ENCODE results near the gene AGAP1.

The AGAP1 gene

GRCh38 chr2:235728800-235729556, 235.1 kb downstream of the AGAP1 start:
- H3K4me3 ChIP-seq (ENCODE audit: low read length in 2 of 2), result no peak overlapping the region
- no peaks in the 10 kb centered on the region for H3K9me3 ChIP-seq (ENCODE audit: control insufficient read depth in 2 of 2, low read length in 2 of 2)
- H3K4me1 ChIP-seq (ENCODE audit: control insufficient read depth in 2 of 2, insufficient read depth in 2 of 2, low read length in 2 of 2), result peaks cover 0 to 3% of the 10 kb centered on the region in 2 donors
- peaks cover 0 to 4% of the 10 kb centered on the region in 2 donors for H3K36me3 ChIP-seq (ENCODE audit: control insufficient read depth in 2 of 2, insufficient read depth in 2 of 2, low read length in 2 of 2)
- H3K27ac ChIP-seq (ENCODE audit: low read depth in 2 of 2, low read length in 2 of 2), result no peak overlapping the region
- H3K27me3 ChIP-seq (ENCODE audit: control insufficient read depth in 2 of 2, insufficient read depth in 2 of 2, low read length in 2 of 2), result no peaks in the 10 kb centered on the region
- no peak overlapping the region for H3K9ac ChIP-seq (ENCODE audit: low read depth in 1 of 2, low read length in 2 of 2)

- no peaks in the 10 kb centered on the region for H3K9me3 ChIP-seq (ENCODE audit: control insufficient read depth in 2 of 2, low read length in 2 of 2)
- no peak overlapping the region for H3K9ac ChIP-seq (ENCODE audit: low read depth in 1 of 2, low read length in 2 of 2)
- H3K4me3 ChIP-seq (ENCODE audit: low read length in 2 of 2), result no peak overlapping the region
- peaks cover 0 to 4% of the 10 kb centered on the region in 2 donors for H3K36me3 ChIP-seq (ENCODE audit: control insufficient read depth in 2 of 2, insufficient read depth in 2 of 2, low read length in 2 of 2)
- no peaks in the 10 kb centered on the region for H3K27me3 ChIP-seq (ENCODE audit: control insufficient read depth in 2 of 2, insufficient read depth in 2 of 2, low read length in 2 of 2)
- no peak overlapping the region for H3K27ac ChIP-seq (ENCODE audit: low read depth in 2 of 2, low read length in 2 of 2)
- H3K4me1 ChIP-seq (ENCODE audit: control insufficient read depth in 2 of 2, insufficient read depth in 2 of 2, low read length in 2 of 2), result peaks cover 0 to 3% of the 10 kb centered on the region in 2 donors
These were observed 235.7 kb downstream of the AGAP1 start for GRCh38 chr2:235729557-235729947.

- H3K9me3 ChIP-seq (ENCODE audit: control insufficient read depth in 2 of 2, low read length in 2 of 2), result no peaks in the 10 kb centered on the region
- H3K27ac ChIP-seq (ENCODE audit: low read depth in 2 of 2, low read length in 2 of 2), result no peak overlapping the region
- H3K9ac ChIP-seq (ENCODE audit: low read depth in 1 of 2, low read length in 2 of 2), result no peak overlapping the region
- peaks cover 0 to under 1% of the 10 kb centered on the region in 2 donors for H3K4me1 ChIP-seq (ENCODE audit: control insufficient read depth in 2 of 2, insufficient read depth in 2 of 2, low read length in 2 of 2)
- H3K4me3 ChIP-seq (ENCODE audit: low read length in 2 of 2), result no peak overlapping the region
- H3K27me3 ChIP-seq (ENCODE audit: control insufficient read depth in 2 of 2, insufficient read depth in 2 of 2, low read length in 2 of 2), result no peaks in the 10 kb centered on the region
- peaks cover 3 to 4% of the 10 kb centered on the region in 2 donors for H3K36me3 ChIP-seq (ENCODE audit: control insufficient read depth in 2 of 2, insufficient read depth in 2 of 2, low read length in 2 of 2)
These were observed 236.3 kb downstream of the AGAP1 start for GRCh38 chr2:235730115-235730514.

- Histone ChIP-seq H3K36me3 (ENCODE audit: control insufficient read depth in 2 of 2, insufficient read depth in 2 of 2, low read length in 2 of 2) (peaks cover 2 to 10% of the 10 kb centered on the region in 2 donors), H3K27ac (ENCODE audit: low read depth in 2 of 2, low read length in 2 of 2) (no peak overlapping the region), H3K9me3 (ENCODE audit: control insufficient read depth in 2 of 2, low read length in 2 of 2) (no peaks in the 10 kb centered on the region), H3K27me3 (ENCODE audit: control insufficient read depth in 2 of 2, insufficient read depth in 2 of 2, low read length in 2 of 2) (no peaks in the 10 kb centered on the region), H3K4me1 (ENCODE audit: control insufficient read depth in 2 of 2, insufficient read depth in 2 of 2, low read length in 2 of 2) (no peaks in the 10 kb centered on the region), H3K4me3 (ENCODE audit: low read length in 2 of 2) (no peak overlapping the region), H3K9ac (ENCODE audit: low read depth in 1 of 2, low read length in 2 of 2) (no peak overlapping the region)
These were observed 239.9 kb downstream of the AGAP1 start for GRCh38 chr2:235733761-235734160.

GRCh38 chr2:235734168-235734567, 240.3 kb downstream of the AGAP1 start:
- no peaks in the 10 kb centered on the region for H3K27me3 ChIP-seq (ENCODE audit: control insufficient read depth in 2 of 2, insufficient read depth in 2 of 2, low read length in 2 of 2)
- peaks cover 2 to 10% of the 10 kb centered on the region in 2 donors for H3K36me3 ChIP-seq (ENCODE audit: control insufficient read depth in 2 of 2, insufficient read depth in 2 of 2, low read length in 2 of 2)
- H3K4me1 ChIP-seq (ENCODE audit: control insufficient read depth in 2 of 2, insufficient read depth in 2 of 2, low read length in 2 of 2), result no peaks in the 10 kb centered on the region
- no peak overlapping the region for H3K4me3 ChIP-seq (ENCODE audit: low read length in 2 of 2)
- no peak overlapping the region for H3K9ac ChIP-seq (ENCODE audit: low read depth in 1 of 2, low read length in 2 of 2)
- no peak overlapping the region for H3K27ac ChIP-seq (ENCODE audit: low read depth in 2 of 2, low read length in 2 of 2)
- no peaks in the 10 kb centered on the region for H3K9me3 ChIP-seq (ENCODE audit: control insufficient read depth in 2 of 2, low read length in 2 of 2)

GRCh38 chr2:235734688-235735231, 240.9 kb downstream of the AGAP1 start:
- H3K4me3 ChIP-seq (ENCODE audit: low read length in 2 of 2), result no peak overlapping the region
- H3K9me3 ChIP-seq (ENCODE audit: control insufficient read depth in 2 of 2, low read length in 2 of 2), result no peaks in the 10 kb centered on the region
- no peak overlapping the region for H3K27ac ChIP-seq (ENCODE audit: low read depth in 2 of 2, low read length in 2 of 2)
- no peaks in the 10 kb centered on the region for H3K4me1 ChIP-seq (ENCODE audit: control insufficient read depth in 2 of 2, insufficient read depth in 2 of 2, low read length in 2 of 2)
- no peak overlapping the region for H3K9ac ChIP-seq (ENCODE audit: low read depth in 1 of 2, low read length in 2 of 2)
- H3K27me3 ChIP-seq (ENCODE audit: control insufficient read depth in 2 of 2, insufficient read depth in 2 of 2, low read length in 2 of 2), result no peaks in the 10 kb centered on the region
- peaks cover 2 to 10% of the 10 kb centered on the region in 2 donors for H3K36me3 ChIP-seq (ENCODE audit: control insufficient read depth in 2 of 2, insufficient read depth in 2 of 2, low read length in 2 of 2)

- Histone ChIP-seq H3K4me3 (ENCODE audit: low read length in 2 of 2) (no peak overlapping the region), H3K36me3 (ENCODE audit: control insufficient read depth in 2 of 2, insufficient read depth in 2 of 2, low read length in 2 of 2) (peaks cover 6 to 13% of the 10 kb centered on the region in 2 donors), H3K9ac (ENCODE audit: low read depth in 1 of 2, low read length in 2 of 2) (no peak overlapping the region), H3K27me3 (ENCODE audit: control insufficient read depth in 2 of 2, insufficient read depth in 2 of 2, low read length in 2 of 2) (no peaks in the 10 kb centered on the region), H3K4me1 (ENCODE audit: control insufficient read depth in 2 of 2, insufficient read depth in 2 of 2, low read length in 2 of 2) (no peaks in the 10 kb centered on the region), H3K9me3 (ENCODE audit: control insufficient read depth in 2 of 2, low read length in 2 of 2) (no peaks in the 10 kb centered on the region), H3K27ac (ENCODE audit: low read depth in 2 of 2, low read length in 2 of 2) (no peak overlapping the region)
These were observed 243.6 kb downstream of the AGAP1 start for GRCh38 chr2:235737396-235737795.

GRCh38 chr2:235737840-235738239, 244.0 kb downstream of the AGAP1 start:
- Histone ChIP-seq H3K9ac (ENCODE audit: low read depth in 1 of 2, low read length in 2 of 2) (no peak overlapping the region), H3K27me3 (ENCODE audit: control insufficient read depth in 2 of 2, insufficient read depth in 2 of 2, low read length in 2 of 2) (no peaks in the 10 kb centered on the region), H3K27ac (ENCODE audit: low read depth in 2 of 2, low read length in 2 of 2) (no peak overlapping the region), H3K9me3 (ENCODE audit: control insufficient read depth in 2 of 2, low read length in 2 of 2) (no peaks in the 10 kb centered on the region), H3K36me3 (ENCODE audit: control insufficient read depth in 2 of 2, insufficient read depth in 2 of 2, low read length in 2 of 2) (peaks cover 7 to 13% of the 10 kb centered on the region in 2 donors), H3K4me3 (ENCODE audit: low read length in 2 of 2) (no peak overlapping the region), H3K4me1 (ENCODE audit: control insufficient read depth in 2 of 2, insufficient read depth in 2 of 2, low read length in 2 of 2) (no peaks in the 10 kb centered on the region)

- no peak overlapping the region for H3K9ac ChIP-seq (ENCODE audit: low read depth in 1 of 2, low read length in 2 of 2)
- H3K27me3 ChIP-seq (ENCODE audit: control insufficient read depth in 2 of 2, insufficient read depth in 2 of 2, low read length in 2 of 2), result no peaks in the 10 kb centered on the region
- H3K4me3 ChIP-seq (ENCODE audit: low read length in 2 of 2), result no peak overlapping the region
- peaks cover 12 to 15% of the 10 kb centered on the region in 2 donors for H3K36me3 ChIP-seq (ENCODE audit: control insufficient read depth in 2 of 2, insufficient read depth in 2 of 2, low read length in 2 of 2)
- no peaks in the 10 kb centered on the region for H3K4me1 ChIP-seq (ENCODE audit: control insufficient read depth in 2 of 2, insufficient read depth in 2 of 2, low read length in 2 of 2)
- H3K27ac ChIP-seq (ENCODE audit: low read depth in 2 of 2, low read length in 2 of 2), result no peak overlapping the region
- no peaks in the 10 kb centered on the region for H3K9me3 ChIP-seq (ENCODE audit: control insufficient read depth in 2 of 2, low read length in 2 of 2)
These were observed 246.0 kb downstream of the AGAP1 start for GRCh38 chr2:235739704-235740415.

GRCh38 chr2:235740821-235741220, 247.0 kb downstream of the AGAP1 start:
- H3K27me3 ChIP-seq (ENCODE audit: control insufficient read depth in 2 of 2, insufficient read depth in 2 of 2, low read length in 2 of 2), result no peaks in the 10 kb centered on the region
- no peak overlapping the region for H3K27ac ChIP-seq (ENCODE audit: low read depth in 2 of 2, low read length in 2 of 2)
- no peaks in the 10 kb centered on the region for H3K4me1 ChIP-seq (ENCODE audit: control insufficient read depth in 2 of 2, insufficient read depth in 2 of 2, low read length in 2 of 2)
- H3K36me3 ChIP-seq (ENCODE audit: control insufficient read depth in 2 of 2, insufficient read depth in 2 of 2, low read length in 2 of 2), result peaks cover 7 to 10% of the 10 kb centered on the region in 2 donors
- no peak overlapping the region for H3K9ac ChIP-seq (ENCODE audit: low read depth in 1 of 2, low read length in 2 of 2)
- H3K4me3 ChIP-seq (ENCODE audit: low read length in 2 of 2), result no peak overlapping the region
- no peaks in the 10 kb centered on the region for H3K9me3 ChIP-seq (ENCODE audit: control insufficient read depth in 2 of 2, low read length in 2 of 2)

Measured in mucosa of rectum (tissue), 2 donors.